Measurements from ENCODE around the gene IFFO2. TPM values are rescaled to one million over a fixed set of nuclear protein-coding genes. Genes with fewer than 3 reads are reported as not detected.

The IFFO2 gene
- total and polyA plus RNA-seq, 2 of the 13 experiments (the other 11 are each of a cell fraction or from before 2014, with no cell fraction given): 7.3 to 16.7 TPM

GRCh38 chr1:18943914-18944572 is 12.4 kb downstream of the IFFO2 start:
- no peak overlapping the region for H3K27ac ChIP-seq (ENCODE audit: extremely low read length, insufficient read depth, low read length)
- no peaks in the 10 kb centered on the region for H3K27me3 ChIP-seq (ENCODE audit: control insufficient read depth in 1 of 2, insufficient read depth in 2 of 2, low read length in 2 of 2)
- H2AFZ ChIP-seq (ENCODE audit: low read length): no peak overlapping the region
- H4K20me1 ChIP-seq (ENCODE audit: insufficient read depth, low read length): no peaks in the 10 kb centered on the region; the same call in 1 of the 2 replicates
- H3K9ac ChIP-seq (ENCODE audit: insufficient read depth, low read depth, low read length): no peak overlapping the region
- FAIRE-seq (no peak), DNase-seq (ENCODE audit: low spot score) (no peak), ATAC-seq (no peak)
- no peak for TF ChIP-seq NFRKB (IDR thresholded peaks at IDR 0.05)
- TF ChIP-seq, protein P1, sequence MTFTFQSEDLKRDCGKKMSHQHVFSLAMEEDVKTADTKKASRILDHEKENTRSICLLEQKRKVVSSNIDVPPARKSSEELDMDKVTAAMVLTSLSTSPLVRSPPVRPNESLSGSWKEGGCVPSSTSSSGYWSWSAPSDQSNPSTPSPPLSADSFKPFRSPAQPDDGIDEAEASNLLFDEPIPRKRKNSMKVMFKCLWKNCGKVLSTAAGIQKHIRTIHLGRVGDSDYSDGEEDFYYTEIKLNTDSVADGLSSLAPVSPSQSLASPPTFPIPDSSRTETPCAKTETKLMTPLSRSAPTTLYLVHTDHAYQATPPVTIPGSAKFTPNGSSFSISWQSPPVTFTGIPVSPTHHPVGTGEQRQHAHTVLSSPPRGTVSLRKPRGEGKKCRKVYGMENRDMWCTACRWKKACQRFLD (CRISPR knock-in tag; IDR thresholded peaks at IDR 0.05; ENCODE audit: borderline replicate concordance): no peak
- TF ChIP-seq ZMYM3 (CRISPR knock-in tag; IDR thresholded peaks at IDR 0.05): 0 out of 2 replicates have a peak, but pooled peaks have one; percentile 22
- TF ChIP-seq CHD4 (IDR thresholded peaks at IDR 0.05; ENCODE audit: borderline replicate concordance, low read length): peak; percentile 76; the same call in 1 of the 2 replicates
- no peak for TF ChIP-seq TRIM24 (CRISPR knock-in tag; IDR thresholded peaks at IDR 0.05)
- 0 out of 2 replicates have a peak, but pooled peaks have one; percentile 5 for TF ChIP-seq CTCF (CRISPR knock-in tag; IDR thresholded peaks at IDR 0.05)
- peak; percentile 88 for TF ChIP-seq ZNF629 (CRISPR knock-in tag; conservative IDR thresholded peaks at IDR 0.05)
- H3K36me3 ChIP-seq (replicated peaks in 1 of 2; ENCODE audit: control insufficient read depth in 1 of 2, insufficient read depth in 2 of 2, low read length in 2 of 2): peaks cover 0 to 4% of the 10 kb centered on the region in 2 experiments; a peak in 1 of 5 replicates
- peaks cover 81% of the 10 kb centered on the region for H3K79me2 ChIP-seq (ENCODE audit: insufficient read depth, low read length)
- H3K4me1 ChIP-seq (ENCODE audit: insufficient read depth, low read length): peaks cover 79% of the 10 kb centered on the region
- ChIA-PET CTCF (ENCODE audit: low intra/inter-chr PET ratio, low total read pairs) (no interaction called here), POLR2A (interaction anchor here (0.7 kb wide), 1 partner anchor 13 kb away, joined by 4 read pairs; no protein-coding TSS in a partner anchor)
- 94% methylated on average over 9 of the region's 9 CpGs for WGBS (ENCODE audit: low lambda C conversion rate)
- intact Hi-C loops (cut with micrococcal nuclease; ENCODE audit: unreplicated experiment) (no loop called here), in situ Hi-C loops (cut with HindIII; ENCODE audit: extremely low pct_ligation_motif_present, low pct_unique_long_range_greater_than_20kb) (no loop called here)
- H3K4me3 ChIP-seq (replicated peaks in 1 of 3; ENCODE audit: insufficient read depth in 1 of 3, low read depth in 2 of 3, low read length in 3 of 3): no peak overlapping the region
- no peaks in the 10 kb centered on the region for H3K9me3 ChIP-seq (ENCODE audit: low read length)
- no TSS peak for BruUV-seq (replicated peaks)
- H3K4me2 ChIP-seq (ENCODE audit: low read depth, low read length): no peak overlapping the region
